H1 (cell line): ENCODE measurements around the gene ATG9B. TPM values are rescaled to one million over a fixed set of nuclear protein-coding genes. Genes with fewer than 3 reads are reported as not detected.

Source experiments
- CTCF ChIA-PET: fragments of 300-600 bp; sonication (Branson Sonifier 250); formaldehyde crosslinking; loops from one replicate; lab custom pipeline; 2021; ENCODE audit not compliant: partially characterized antibody; lab: Charles Lee
- POLR2A ChIA-PET: fragments of 300-600 bp; sonication (Branson Sonifier 250); formaldehyde crosslinking; loops from one replicate; lab custom pipeline; 2021; ENCODE audit warnings: inconsistent platforms; ENCODE audit not compliant: partially characterized antibody; lab: Charles Lee
- DNase-seq, 2 experiments: peaks; one replicate each; pipeline versions ENCODE4 v3.0.0 to v3.0.0-alpha.2; 2010 to 2022; ENCODE audit warnings: low spot score in 2 of 2, low read depth in 1 of 2, mixed read lengths in 1 of 2
- FAIRE-seq: peaks from 2 replicates; lab custom pipeline; 2011; peaks lifted over from hg19 to GRCh38; lab: Jason Lieb, UNC
- H2AFZ ChIP-seq: 2 replicates; pipeline ENCODE4 v1.8.1; 2012; ENCODE audit warnings: low read length, inconsistent platforms
- H2AK5ac ChIP-seq: 2 replicates; pipeline ENCODE4 v1.6.1; 2013; ENCODE audit warnings: low read depth, low read length
- H2BK120ac ChIP-seq: replicated peaks from 2 replicates; pipeline ENCODE3; 2013; ENCODE audit warnings: low read depth, low read length, inconsistent platforms
- H2BK12ac ChIP-seq: 2 replicates; pipeline ENCODE4 v1.6.1; 2013; ENCODE audit warnings: low read depth, low read length
- H2BK15ac ChIP-seq: 2 replicates; pipeline ENCODE4 v1.6.1; 2013; ENCODE audit warnings: low read length
- H2BK20ac ChIP-seq: 2 replicates; pipeline ENCODE4 v1.6.1; 2013; ENCODE audit warnings: low read length
- H2BK5ac ChIP-seq: 2 replicates; pipeline ENCODE4 v1.6.1; 2013; ENCODE audit warnings: low read depth, low read length
- H3K14ac ChIP-seq: 2 replicates; pipeline ENCODE4 v1.6.1; 2013; ENCODE audit warnings: inconsistent platforms; ENCODE audit not compliant: insufficient read length
- H3K18ac ChIP-seq: 2 replicates; pipeline ENCODE4 v1.6.1; 2013; ENCODE audit warnings: low read length; ENCODE audit errors: extremely low read depth
- H3K23ac ChIP-seq: 2 replicates; pipeline ENCODE4 v1.6.1; 2013; ENCODE audit warnings: inconsistent platforms; ENCODE audit not compliant: insufficient read length
- H3K23me2 ChIP-seq: 2 replicates; pipeline ENCODE4 v1.6.1; 2013; ENCODE audit warnings: low read depth, low read length
- H3K27ac ChIP-seq: 2 replicates; pipeline ENCODE4 v1.6.1; 2011; ENCODE audit warnings: low read depth, low read length, inconsistent platforms
- H3K27me3 ChIP-seq, 4 experiments: replicated peaks in 1 of 4; 1 replicate in 1 of 4; 2 replicates in 3 of 4; pipeline versions ENCODE4 v1.6.1 to v1.8.1; 2011 to 2013; ENCODE audit warnings: low read length in 3 of 4, mild to moderate bottlenecking in 3 of 4, inconsistent platforms in 2 of 4, mixed read lengths in 2 of 4, moderate library complexity in 1 of 4; ENCODE audit not compliant: control insufficient read depth in 3 of 4, insufficient read depth in 3 of 4; ENCODE audit errors: extremely low read depth in 1 of 4
- H3K36me3 ChIP-seq, 4 experiments: 2 replicates each; pipeline versions ENCODE4 v1.6.1 to v1.8.1; 2011 to 2013; ENCODE audit warnings: mild to moderate bottlenecking in 4 of 4, low read length in 3 of 4, moderate library complexity in 2 of 4, control low read depth in 1 of 4, inconsistent platforms in 1 of 4; ENCODE audit not compliant: insufficient read depth in 4 of 4, control insufficient read depth in 2 of 4
- H3K4ac ChIP-seq: replicated peaks from 2 replicates; pipeline ENCODE3; 2013; ENCODE audit warnings: low read length, low read depth, mixed read lengths, inconsistent platforms; ENCODE audit not compliant: insufficient read length
- H3K4me1 ChIP-seq, 4 experiments: replicated peaks in 1 of 4; 1 replicate in 1 of 4; 2 replicates in 3 of 4; pipeline versions ENCODE4 v1.6.1 to v1.8.1; 2011 to 2013; ENCODE audit warnings: low read length in 3 of 4, inconsistent platforms in 2 of 4, mixed read lengths in 1 of 4; ENCODE audit not compliant: insufficient read depth in 4 of 4, control insufficient read depth in 3 of 4
- H3K4me2 ChIP-seq, 2 experiments: 2 replicates each; pipeline versions ENCODE4 v1.6.1 to v1.8.1; 2011 to 2013; ENCODE audit warnings: low read depth in 2 of 2, low read length in 2 of 2, control low read depth in 1 of 2, inconsistent platforms in 1 of 2, mild to moderate bottlenecking in 1 of 2; ENCODE audit not compliant: insufficient read depth in 1 of 2
- H3K4me3 ChIP-seq, 4 experiments: fragments of 200-600, 300-600 bp in 1 of 4; sonication (generic), shearing (Covaris generic), sonication (Bioruptor Twin) in 1 of 4; 2 replicates each; pipeline versions ENCODE4 v1.5.1 to v1.8.1; 2011 to 2016; ENCODE audit warnings: low read length in 4 of 4, low read depth in 3 of 4, control low read depth in 2 of 4, inconsistent platforms in 2 of 4, mild to moderate bottlenecking in 2 of 4, mixed read lengths in 1 of 4, moderate library complexity in 1 of 4; ENCODE audit not compliant: insufficient read depth in 2 of 4; ENCODE audit errors: extremely low read depth in 1 of 4
- H3K56ac ChIP-seq: replicated peaks from 2 replicates; pipeline ENCODE3; 2013; ENCODE audit warnings: low read depth, mild to moderate bottlenecking, mixed read lengths, low read length, inconsistent platforms; ENCODE audit not compliant: insufficient read length
- H3K79me1 ChIP-seq: 2 replicates; pipeline ENCODE4 v1.6.1; 2013; ENCODE audit warnings: low read depth, low read length, control low read depth
- H3K79me2 ChIP-seq, 2 experiments: 2 replicates each; pipeline versions ENCODE4 v1.6.1 to v1.8.1; 2012 to 2013; ENCODE audit warnings: low read length in 2 of 2, mild to moderate bottlenecking in 2 of 2, inconsistent platforms in 1 of 2; ENCODE audit not compliant: insufficient read depth in 2 of 2, control insufficient read depth in 1 of 2
- H3K9ac ChIP-seq, 4 experiments: replicated peaks in 1 of 4; 1 replicate in 1 of 4; 2 replicates in 3 of 4; pipeline versions ENCODE4 v1.6.1 to v1.8.1; 2011 to 2013; ENCODE audit warnings: low read depth in 3 of 4, low read length in 3 of 4, control low read depth in 2 of 4, mild to moderate bottlenecking in 2 of 4, moderate library complexity in 2 of 4, inconsistent platforms in 1 of 4; ENCODE audit errors: extremely low read depth in 1 of 4
- H3K9me3 ChIP-seq, 2 experiments: 2 replicates each; pipeline versions ENCODE4 v1.6.1 to v1.8.1; 2012 to 2013; ENCODE audit warnings: mild to moderate bottlenecking in 2 of 2, moderate library complexity in 2 of 2, control low read depth in 1 of 2, inconsistent platforms in 1 of 2, low read depth in 1 of 2, low read length in 1 of 2, mixed read lengths in 1 of 2; ENCODE audit not compliant: insufficient read depth in 2 of 2
- H4K20me1 ChIP-seq, 2 experiments: replicated peaks in 1 of 2; 2 replicates each; pipeline versions ENCODE3 to v1.8.1; 2011 to 2013; ENCODE audit warnings: inconsistent platforms in 2 of 2, low read length in 2 of 2, mild to moderate bottlenecking in 1 of 2; ENCODE audit not compliant: insufficient read depth in 2 of 2, control insufficient read depth in 1 of 2
- H4K5ac ChIP-seq: 2 replicates; pipeline ENCODE4 v1.6.1; 2013; ENCODE audit warnings: low read length, low read depth, mixed read lengths, inconsistent platforms; ENCODE audit not compliant: insufficient read length
- H4K8ac ChIP-seq: 2 replicates; pipeline ENCODE4 v1.8.0; 2013; ENCODE audit warnings: mild to moderate bottlenecking, moderate library complexity, low read length, inconsistent platforms; ENCODE audit not compliant: insufficient read depth; ENCODE audit errors: extremely low read depth
- H4K91ac ChIP-seq: replicated peaks from 2 replicates; pipeline ENCODE3; 2013; ENCODE audit warnings: low read length, mixed read lengths, inconsistent platforms; ENCODE audit not compliant: insufficient read length
- BACH1 ChIP-seq: IDR thresholded peaks from 2 replicates; pipeline ENCODE4 v1.6.1; 2012; ENCODE audit warnings: low read length, improper control_type of control experiment
- CTBP2 ChIP-seq: IDR thresholded peaks from 2 replicates; pipeline ENCODE4 v1.7.0; 2011; ENCODE audit warnings: borderline replicate concordance, mild to moderate bottlenecking, moderate library complexity, mixed read lengths, low read length; ENCODE audit not compliant: insufficient read depth, insufficient read length
- JUND ChIP-seq: IDR thresholded peaks from 2 replicates; pipeline ENCODE4 v1.6.1; 2011; ENCODE audit warnings: mild to moderate bottlenecking, improper control_type of control experiment, low read length
- MAFK ChIP-seq: IDR thresholded peaks from 2 replicates; pipeline ENCODE4 v1.6.1; 2012; ENCODE audit warnings: low read depth, mild to moderate bottlenecking, improper control_type of control experiment, low read length
- SUZ12 ChIP-seq: fragments of 200-600 bp; sonication (generic); IDR thresholded peaks from 2 replicates; pipeline ENCODE4 v1.6.1; 2012; ENCODE audit warnings: mild to moderate bottlenecking, inconsistent platforms, low read length, moderate library complexity, mixed read lengths
- WGBS, 2 experiments: shearing (Covaris generic) in 1 of 2; methylation state at CpG; one replicate each; pipeline versions ENCODE4 v1.1.6 to v1.1.7; 2013 to 2015; ENCODE audit warnings: low lambda C conversion rate in 2 of 2, mixed read lengths in 2 of 2, inconsistent platforms in 1 of 2, low coverage in 1 of 2, missing lambda C conversion rate in 1 of 2; ENCODE audit not compliant: insufficient replicate concordance in 2 of 2, insufficient coverage in 1 of 2, insufficient read length in 1 of 2; ENCODE audit errors: extremely low coverage in 1 of 2, missing lambda C conversion rate in 1 of 2; 5-methylcytosine and 5-hydroxymethylcytosine counted together
- polyA plus RNA-seq, 7 experiments: library from polyadenylated mRNA; depleted of rRNA in 3 of 7; stranded (reverse) in 5 of 7; unstranded in 2 of 7; fragments of >200 nt in 5 of 7; fragments of 200-250 nt in 2 of 7; gene quantifications; 1 replicate in 5 of 7; 2 replicates in 1 of 7; 4 replicates in 1 of 7; pipeline versions ENCODE4 v1.2.1 to v1.2.3, GENCODE V29; 2011 to 2013; ENCODE audit warnings: missing spikeins in 2 of 7, mixed read lengths in 2 of 7
- total RNA-seq: library from RNA; stranded (reverse); fragmentation: NEBNext Ultra II Directional; extraction: Animal tissue kit (Norgen Biotek cat#: 25700); gene quantifications from 2 replicates; pipeline ENCODE4 v1.2.1, GENCODE V29; 2021

The ATG9B gene
- total and polyA plus RNA-seq, 2 of the 8 experiments (the other 6 are each of a cell fraction or from before 2014, with no cell fraction given): 1.4 to 2.3 TPM

DNA sequence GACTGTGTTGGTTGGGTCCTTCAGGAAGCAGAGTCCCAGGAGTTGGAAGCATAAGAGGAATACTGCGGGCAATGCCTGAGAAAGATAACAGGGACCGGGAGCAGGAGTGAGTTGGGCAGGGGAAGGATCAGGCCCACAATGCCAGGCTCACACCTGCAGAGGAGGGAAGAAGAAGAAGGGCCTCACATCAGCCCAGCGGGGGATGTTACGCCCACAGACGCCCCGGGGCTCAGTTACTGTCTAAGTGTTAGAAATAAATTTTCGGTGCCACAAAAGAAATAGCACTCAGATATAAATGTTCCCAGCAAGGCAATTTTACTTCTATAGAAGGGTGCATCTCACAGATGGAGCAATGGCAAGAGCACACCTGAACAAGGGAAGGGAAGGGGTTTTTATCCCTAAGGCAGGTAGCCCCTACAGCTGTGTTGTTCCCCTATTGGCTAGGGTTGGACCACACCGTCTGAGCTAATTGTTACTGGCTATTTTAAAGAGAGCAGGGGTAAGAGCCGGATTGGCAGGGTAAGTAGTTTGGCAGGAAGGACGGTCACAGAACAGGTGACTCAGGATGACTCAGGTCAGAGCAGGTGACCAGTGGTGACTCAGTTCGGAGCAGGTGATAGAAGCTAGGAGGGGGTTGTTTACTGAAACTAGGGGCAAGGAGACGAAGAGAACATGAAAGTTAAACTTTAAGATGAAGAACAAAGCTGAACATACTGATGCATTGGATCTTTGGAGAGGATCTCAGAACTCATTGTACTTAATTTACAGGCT, 33.7 kb downstream of the ATG9B start, which contains the start of gene NOS3:
Gene NOS3 (plus strand): TSS at position 602 of the 771 bp plus-strand sequence. CDS start 2,787 bp downstream, outside the sequence.
- no peak within 1 kb of the TSS for H4K8ac ChIP-seq
- no peak within 1 kb of the TSS for H3K56ac ChIP-seq
- H4K91ac ChIP-seq: no peak within 1 kb of the TSS
- no peak for FAIRE-seq
- no peak within 1 kb of the TSS for H3K9ac ChIP-seq
- H2BK120ac ChIP-seq: no peak within 1 kb of the TSS
- ChIA-PET POLR2A (interaction anchor here (1.0 kb wide), 1 partner anchor 29 kb away, joined by 3 read pairs; no protein-coding TSS in a partner anchor), CTCF (interaction anchor here (0.7 to 7.6 kb wide), 10 partner anchors 12 to 114 kb away, joined by 3 to 142 read pairs (median 6); no protein-coding TSS in a partner anchor)
- H3K9me3 ChIP-seq: no peaks in the 10 kb centered on the region
- H2BK15ac ChIP-seq: peak within 1 kb of the TSS; percentile 61; the same call in 1 of the 2 replicates
- H3K4me3 ChIP-seq: no peak within 1 kb of the TSS
- H3K79me1 ChIP-seq: no peaks in the 10 kb centered on the region
- H3K4me1 ChIP-seq: peaks cover 4 to 24% (median 17%) of the 10 kb centered on the region in 4 experiments
- H3K27me3 ChIP-seq: no peaks in the 10 kb centered on the region
- no peaks in the 10 kb centered on the region for H3K79me2 ChIP-seq
- 0 out of 2 replicates have a peak, but pooled peaks have one; percentile 48 for TF ChIP-seq MAFK
- no peak for TF ChIP-seq CTBP2
- peak; percentile 67 for TF ChIP-seq JUND
- peak; percentile 74 for TF ChIP-seq BACH1
- TF ChIP-seq SUZ12: no peak
- no peak within 1 kb of the TSS for H3K18ac ChIP-seq
- H3K14ac ChIP-seq: no peak within 1 kb of the TSS
- peak within 1 kb of the TSS; percentile 27; the same call in 1 of the 2 replicates for H2BK5ac ChIP-seq
- H4K5ac ChIP-seq: no peak within 1 kb of the TSS
- 73% methylated on average over 12 of the region's 12 CpGs; no CpG with 5 or more reads in 1 of the 2 experiments for WGBS, 2 experiments
- H4K20me1 ChIP-seq: peaks cover 0 to 2% of the 10 kb centered on the region in 2 experiments
- peak within 1 kb of the TSS; percentile 97 for H2BK20ac ChIP-seq
- no peak within 1 kb of the TSS for H3K27ac ChIP-seq
- no peak within 1 kb of the TSS for H3K23ac ChIP-seq
- H2AFZ ChIP-seq: no peak within 1 kb of the TSS
- H2AK5ac ChIP-seq: peak within 1 kb of the TSS; percentile 54; the same call in 1 of the 2 replicates
- no peaks in the 10 kb centered on the region for H3K23me2 ChIP-seq
- H3K4ac ChIP-seq: no peak within 1 kb of the TSS
- H3K36me3 ChIP-seq: no peaks in the 10 kb centered on the region
- DNase-seq: no peak
- H3K4me2 ChIP-seq: no peak within 1 kb of the TSS
- H2BK12ac ChIP-seq: peak within 1 kb of the TSS; percentile 87
